Liver (tissue), 3 donors: Measurements from ENCODE around the gene TRIM40.

Source experiments
- CTCF ChIP-seq: fragments of 150-350 bp; IDR thresholded peaks from 2 replicates; pipeline ENCODE4 v1.5.1; 2017; ENCODE audit warnings: improper control_type of control experiment, low read depth, low read length; ENCODE audit not compliant: missing input control
- RAD21 ChIP-seq, 2 donors: IDR thresholded peaks; 2 replicates each; pipeline ENCODE4 v1.6.1; 2016; ENCODE audit warnings: antibody characterized with exemption in 2 of 2, mild to moderate bottlenecking in 2 of 2
- donor health status: healthy.
- donor health status: healthy.

DNA sequence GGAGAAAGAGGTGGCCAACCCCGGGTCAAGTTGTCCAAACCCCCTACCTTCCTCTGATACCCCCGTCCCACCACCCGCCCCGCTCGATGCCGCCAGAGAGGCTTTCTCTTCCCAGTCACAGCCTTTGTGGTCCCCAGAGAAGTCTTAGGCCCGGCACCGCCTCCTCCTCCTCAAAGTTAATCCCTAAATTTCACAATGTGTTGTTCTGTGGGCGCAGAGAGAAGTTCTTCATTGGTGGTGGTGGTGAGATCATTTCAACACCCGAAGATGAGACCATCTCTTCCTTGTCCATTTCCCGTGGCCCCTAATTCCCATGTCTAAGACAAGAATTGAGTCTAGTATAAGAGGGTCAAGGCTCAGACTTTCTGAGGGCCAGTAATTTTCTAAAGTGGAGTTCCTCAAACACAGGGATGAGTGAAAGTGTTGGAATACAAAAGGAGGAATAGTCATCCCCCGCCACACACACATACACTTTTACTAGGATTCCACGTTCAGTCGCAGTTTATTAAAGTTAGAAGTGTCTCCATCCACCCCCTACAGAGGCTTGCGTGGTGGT is 33.4 kb upstream of the TRIM40 start:
- TF ChIP-seq CTCF (no peak), RAD21 (IDR thresholded peaks at IDR 0.05) (no peak)
